Amygdala (tissue), 56 donors: ENCODE measurements around the gene PIGZ.

Source experiments
- DNase-seq, 56 donors: peaks; one replicate each; lab custom pipeline; 2025; lab: John Stamatoyannopoulos, UW

PIGZ gene

DNA sequence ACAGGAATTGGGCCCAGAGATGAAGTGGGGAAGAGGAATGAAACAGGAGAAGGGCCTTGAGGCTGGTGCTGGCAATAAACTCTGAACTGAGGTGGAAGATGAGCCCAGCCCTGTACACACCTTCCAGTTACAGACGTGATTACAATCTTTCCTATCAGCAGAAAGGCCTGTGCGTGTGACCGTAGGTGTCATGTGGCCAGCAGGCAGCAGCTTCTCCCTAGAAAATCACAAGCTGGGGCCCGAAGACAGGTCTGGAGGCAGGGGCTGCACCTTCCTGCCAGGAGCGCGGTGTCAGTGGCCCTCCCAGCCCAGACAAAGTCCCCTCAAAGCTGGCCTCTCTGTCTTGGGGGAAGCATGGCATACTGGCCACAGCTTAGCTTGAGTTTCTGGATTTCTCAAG lies 16.7 kb upstream of the PIGZ start:
- DNase-seq: no peak

DNA sequence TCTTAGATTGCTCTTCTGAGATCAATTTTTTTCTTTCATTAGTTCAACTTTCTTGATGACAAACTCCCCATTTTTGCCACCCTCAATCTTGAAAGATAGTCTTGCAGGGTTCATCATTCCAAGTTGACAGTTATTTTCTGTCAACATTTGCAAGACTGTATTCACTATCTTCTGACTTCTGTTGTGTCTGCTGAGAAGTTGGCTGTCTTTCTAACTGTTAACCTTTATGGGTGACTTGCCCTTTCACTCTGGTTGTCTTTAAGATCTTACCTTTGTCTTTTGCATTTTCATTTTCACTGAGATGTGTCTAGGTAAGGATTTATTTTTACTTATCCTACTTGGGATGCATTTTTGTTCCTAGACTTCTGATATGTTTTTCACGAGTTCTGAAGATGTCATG lies 14.6 kb upstream of the PIGZ start:
- DNase-seq: no peak

DNA sequence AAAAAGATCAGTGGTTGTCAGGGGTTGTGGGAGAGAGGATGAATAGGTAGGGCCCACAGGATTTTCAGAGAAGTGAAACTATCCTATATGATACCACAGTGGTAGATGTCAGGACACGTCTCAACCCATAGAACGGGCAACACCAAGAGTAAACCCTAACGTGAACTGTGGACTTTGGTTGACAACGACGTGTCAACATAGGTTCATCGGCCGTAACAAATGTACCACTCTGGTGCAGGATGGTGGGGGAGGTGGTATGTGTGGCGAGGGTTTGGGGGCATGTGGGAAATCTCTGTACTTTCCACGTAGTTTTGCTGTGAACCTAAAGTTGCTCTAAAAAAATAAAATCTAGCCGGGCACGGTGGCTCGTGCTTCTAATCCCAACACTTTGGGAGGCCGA lies 13.0 kb upstream of the PIGZ start:
- DNase-seq: no peak

DNA sequence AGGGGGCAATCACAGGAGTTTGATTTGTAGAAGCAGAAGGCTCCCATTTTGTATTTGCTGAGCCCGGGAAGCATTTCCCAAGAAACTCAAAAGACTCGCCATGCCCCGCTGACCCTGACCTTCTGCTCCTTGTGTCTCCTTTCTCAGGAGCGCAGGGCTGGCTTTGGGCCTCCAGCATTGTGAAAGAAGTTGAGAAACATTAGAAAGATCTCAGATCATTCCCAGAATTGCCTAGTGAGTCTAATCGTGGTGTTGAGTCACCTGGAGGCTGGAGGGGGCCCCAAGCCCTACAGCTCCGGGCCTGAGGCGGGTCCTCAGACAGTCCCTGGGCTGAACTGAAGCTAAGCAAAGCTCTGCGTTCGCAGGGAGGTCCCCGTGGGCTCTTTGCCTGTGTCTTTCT lies 10.9 kb upstream of the PIGZ start:
- no peak for DNase-seq

DNA sequence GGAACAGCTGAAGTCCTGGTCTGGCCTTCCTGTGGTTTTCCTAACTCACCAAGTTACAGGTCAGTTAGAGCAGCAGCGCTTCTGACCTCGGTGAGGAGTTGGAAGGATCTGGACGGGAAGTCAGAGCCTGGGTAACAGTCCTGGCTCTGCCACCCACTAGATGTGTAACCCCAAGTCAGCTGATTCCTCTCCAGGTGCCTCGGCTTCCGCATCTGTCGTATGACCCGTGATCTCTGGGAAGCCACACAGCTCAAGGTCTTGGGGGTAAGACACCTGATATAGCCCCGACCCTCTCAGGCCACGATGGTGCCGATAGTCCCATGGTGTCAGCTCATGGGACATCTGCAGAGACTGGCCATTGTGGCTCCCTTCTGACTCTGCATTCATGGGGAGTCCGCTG lies 8.3 kb upstream of the PIGZ start:
- DNase-seq: no peak

DNA sequence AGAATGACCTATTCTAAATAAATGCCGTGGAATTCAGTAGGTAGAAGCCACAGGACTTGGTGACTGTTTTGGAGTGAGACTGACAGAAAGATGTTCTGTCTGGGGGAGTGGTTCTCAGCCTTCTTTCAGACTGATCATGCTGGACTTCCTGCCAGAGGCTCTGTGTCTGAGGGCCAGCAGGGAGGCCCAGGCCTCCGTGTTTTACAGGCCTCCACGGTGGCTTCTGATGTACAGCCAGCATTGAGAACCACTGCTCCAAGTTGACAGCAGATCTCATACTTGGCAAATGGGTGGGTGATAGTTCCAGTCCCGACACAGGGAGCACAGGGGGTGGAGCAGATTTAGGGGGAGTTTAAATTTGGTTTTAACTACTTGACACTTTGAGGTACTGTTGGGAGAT lies 6.7 kb upstream of the PIGZ start:
- no peak for DNase-seq

DNA sequence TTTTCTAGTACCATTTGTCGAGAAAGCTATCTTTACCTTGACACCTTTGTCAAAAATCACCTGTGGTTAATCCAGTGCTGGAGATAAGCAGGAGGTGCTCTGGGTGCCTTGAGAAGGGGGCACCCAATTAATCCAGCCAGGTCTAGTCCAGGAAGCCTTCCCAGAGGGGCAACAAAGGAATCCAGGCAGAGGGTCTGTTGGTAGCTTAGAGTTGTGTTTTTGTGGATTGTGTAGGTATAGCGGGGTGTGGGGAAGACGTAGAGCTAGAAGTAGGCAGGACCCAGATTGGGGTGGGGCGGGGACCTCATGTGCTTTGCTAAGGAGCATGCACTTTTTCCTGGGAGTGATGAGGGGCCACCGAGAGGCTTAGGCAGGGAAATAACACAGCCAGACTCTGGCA lies 6.0 kb upstream of the PIGZ start:
- DNase-seq: no peak

DNA sequence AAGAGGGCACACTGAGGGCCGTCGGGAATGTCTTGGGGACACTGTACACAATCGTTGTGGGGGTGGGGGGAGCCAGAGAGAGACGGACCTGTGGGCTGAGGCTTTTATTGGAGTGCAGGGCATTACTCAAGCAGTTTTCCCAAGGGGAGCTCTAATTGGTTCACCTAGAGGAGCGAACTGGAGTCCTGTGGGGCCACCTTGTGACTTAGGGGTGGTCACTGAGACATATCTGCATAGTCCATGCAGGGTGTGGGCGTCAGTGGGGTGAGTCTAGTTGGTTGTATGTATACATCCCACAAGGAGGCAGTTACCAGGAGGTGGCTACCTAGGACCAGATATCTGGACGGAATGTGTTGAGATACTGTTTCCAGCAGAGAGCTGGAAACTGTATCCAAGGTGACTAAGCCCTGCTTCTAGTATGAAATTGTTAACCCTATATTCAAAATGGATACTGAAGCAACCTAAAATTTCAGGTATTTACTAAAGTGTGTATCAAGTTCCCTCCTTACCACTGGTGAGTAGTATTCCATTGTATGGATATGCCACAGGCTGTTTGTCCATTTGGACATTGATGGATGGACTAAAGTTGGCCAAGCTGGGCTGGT lies 2.6 kb upstream of the PIGZ start:
- no peak for DNase-seq

DNA sequence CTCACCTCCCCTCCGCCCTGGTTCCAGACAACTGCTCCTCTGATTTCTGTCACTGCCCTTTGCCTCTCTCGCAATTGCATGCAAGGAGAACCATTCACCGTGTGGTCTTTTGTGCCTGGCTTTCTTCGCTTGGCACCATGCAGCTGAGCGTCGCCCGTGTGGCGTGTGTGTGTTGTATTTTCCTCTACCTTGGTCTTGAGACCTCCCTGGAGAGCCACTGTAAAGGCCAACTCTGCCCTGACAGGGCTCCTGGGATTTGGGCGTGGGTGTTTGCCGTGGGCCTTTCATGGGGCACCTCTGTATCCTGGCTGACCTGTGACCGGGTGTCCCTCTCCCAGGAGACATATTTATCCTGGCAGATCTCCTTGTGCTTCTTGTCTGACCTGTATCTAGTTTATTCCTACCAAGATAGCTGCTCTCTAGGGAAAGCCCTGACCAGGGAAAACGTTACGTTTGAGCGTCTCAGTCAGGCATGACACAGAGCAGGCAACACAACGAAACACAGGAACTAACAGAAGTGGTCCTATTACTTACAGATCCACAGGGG lies 2.0 kb upstream of the PIGZ start:
- DNase-seq: no peak

DNA sequence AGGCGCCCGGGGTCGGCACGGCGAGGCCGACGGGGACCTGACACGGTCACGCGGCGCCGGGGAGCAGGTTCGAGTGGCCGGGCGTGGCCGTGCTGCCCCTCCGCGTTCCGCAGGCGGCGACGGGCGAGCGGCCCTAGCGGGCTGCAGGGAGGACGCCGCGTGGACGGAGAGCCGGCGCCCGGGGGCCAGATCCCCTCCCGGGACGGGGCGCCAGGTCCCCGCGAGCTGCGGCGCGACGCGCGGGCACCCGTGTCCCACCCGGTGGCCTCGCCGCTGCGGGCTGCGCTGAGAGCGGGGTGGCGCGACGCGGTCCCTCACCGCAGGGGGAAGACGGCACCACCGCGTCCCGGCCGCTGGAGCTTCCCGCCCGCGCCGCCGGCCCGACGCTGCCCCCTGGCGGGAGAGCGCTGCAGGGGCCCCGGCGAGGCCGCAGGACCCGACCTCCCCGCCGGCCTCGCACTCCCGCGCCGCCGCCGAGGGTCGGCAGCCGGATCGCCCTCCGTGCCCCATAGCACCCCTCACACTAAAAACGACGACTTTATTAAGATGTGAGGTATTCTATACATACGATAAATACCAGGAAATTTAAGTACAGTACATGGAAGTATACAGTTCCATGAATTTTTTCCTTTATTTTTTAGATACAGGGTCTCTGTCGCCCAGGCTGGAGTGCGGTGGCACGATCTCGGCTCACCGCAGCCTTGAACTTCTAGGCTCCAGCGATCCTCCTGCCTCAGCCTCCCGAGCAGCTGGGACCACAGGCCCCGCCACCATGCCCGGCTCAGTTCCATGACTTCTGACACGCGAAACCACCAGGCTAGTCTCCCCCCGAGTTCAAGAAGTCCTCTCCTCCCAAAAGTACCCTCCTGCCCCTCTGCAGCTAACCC lies 1.3 kb upstream of the PIGZ start:
- DNase-seq: peak in 21 of 56 donors; percentile 9 to 61 (median 36)

DNA sequence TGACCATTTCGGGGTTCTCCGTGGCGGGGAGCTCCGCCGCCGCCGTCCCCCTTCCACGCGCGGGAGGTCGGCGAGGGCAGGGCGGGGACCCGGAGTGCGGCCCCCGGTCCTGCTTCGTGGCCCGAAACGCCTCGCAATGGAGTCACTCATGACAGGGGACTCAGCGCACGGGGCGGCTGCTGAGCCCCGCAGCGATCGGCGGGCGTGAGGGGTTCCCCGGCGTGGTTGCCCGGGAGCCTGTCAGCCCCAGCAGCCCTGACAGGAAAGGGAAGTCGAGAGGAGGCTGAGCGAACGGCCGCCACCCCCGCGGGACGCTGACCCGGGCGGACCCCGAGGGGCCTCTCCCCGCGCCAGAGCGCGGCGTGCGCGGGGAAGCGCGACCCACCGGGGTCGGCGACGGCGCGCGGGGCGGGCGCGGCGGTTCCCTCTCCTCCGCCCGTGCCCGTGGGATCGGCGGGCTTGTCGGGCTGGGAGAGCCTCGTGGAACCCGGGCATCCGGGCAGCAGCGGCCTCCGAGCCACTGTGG lies 564 bp upstream of the PIGZ start:
- peak in 6 of 56 donors; percentile 9 to 44 (median 37) for DNase-seq

DNA sequence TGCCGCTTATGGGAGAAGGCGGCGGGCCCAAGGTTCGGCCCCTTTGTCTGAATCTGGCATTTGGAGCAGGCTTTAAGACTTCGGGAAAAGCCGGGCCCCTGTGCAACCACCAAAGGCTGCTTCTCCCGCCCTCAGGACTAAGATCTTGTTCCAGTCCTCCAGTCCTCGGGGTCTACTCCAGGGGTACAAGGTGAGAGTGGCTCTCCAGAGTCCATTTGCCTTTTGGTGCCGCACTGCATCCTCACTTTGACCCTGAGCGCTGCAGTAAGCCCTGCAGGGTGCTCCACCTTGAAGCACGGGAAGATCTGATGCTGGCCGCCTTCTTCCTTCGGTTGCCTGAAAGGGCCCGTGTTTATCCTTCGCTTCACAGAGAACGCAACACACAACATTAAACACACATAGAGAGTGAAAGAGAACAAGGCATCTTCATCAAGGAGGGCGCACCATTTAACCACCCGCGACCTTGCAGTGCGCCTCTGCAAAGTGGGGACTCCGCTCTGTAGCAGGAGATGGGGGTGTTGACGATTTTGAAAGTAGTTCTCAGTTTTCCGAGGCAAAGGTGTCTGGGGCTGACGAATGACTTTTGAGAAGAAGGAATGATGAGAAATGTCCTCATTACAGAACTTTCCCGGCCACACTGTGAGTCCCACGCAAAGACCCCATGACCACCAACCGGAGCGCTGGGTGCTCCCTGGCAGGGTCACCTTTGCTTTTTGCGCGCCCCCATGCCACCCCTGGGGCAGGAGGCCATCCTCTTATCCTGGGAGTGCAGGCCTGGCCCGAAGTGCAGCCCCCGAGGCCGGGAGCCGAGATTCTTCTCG lies 1.0 kb downstream of the PIGZ start:
- DNase-seq: no peak

DNA sequence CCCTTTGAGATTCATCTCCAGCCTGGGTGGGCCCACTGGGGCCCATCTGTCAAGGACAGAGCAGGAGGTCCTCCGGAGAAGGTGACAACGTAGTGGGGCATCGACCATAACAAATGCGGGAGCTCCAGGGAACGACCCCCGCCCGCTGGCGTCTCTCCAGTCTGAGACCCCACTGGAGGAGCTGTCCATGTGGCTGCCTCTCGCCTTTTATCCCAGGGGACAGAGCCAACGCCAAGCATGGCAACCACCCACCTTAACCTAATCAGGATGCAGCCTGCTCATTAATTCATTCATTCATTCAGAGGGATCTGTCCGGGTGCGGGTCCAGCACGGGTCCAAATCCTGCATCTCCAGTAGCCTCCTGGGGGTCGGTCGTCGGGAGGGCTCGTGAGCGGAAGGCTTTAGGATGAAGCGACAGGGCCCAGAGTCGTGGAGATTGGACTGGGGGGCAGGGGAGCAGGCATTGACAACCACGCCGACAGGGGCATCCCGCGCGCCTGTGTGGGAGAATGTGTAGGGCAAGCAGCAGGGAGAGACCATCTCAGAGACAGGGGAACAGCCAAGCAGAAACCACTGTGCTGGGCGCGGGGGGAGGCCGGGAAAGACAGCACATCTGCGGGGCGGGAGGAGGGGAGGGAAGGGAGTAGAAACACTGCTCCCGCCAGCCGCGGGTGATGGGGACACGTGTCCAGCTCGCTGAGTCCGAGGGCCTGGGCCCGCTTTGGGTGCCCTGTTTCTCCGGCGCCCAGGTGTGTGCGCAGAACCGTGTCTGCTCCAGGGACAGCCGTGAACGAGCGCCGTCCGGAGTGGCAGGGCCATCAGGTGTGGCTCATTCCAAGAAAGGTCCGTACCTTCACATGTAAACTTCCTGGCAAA lies 1.9 kb downstream of the PIGZ start:
- peak in 3 of 56 donors; percentile 10 to 18 (median 15) for DNase-seq

DNA sequence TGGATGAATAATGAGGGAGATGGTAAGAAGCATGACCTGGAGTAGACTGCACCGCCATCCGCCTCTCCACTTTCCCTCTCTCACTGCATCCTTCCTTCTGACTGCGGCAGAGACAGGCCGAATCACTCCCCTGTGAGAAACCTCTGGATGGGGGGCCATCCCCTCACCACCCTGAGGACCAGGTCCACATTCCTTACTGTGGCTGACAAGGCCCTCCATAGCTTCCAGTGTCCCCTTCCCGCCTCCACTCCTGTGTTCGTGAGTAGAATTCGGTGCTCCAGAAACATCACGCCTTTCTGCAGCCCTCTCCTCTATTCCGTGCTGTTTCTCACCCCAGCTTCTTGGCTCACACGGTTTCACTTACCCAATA lies 2.8 kb downstream of the PIGZ start:
- no peak for DNase-seq

DNA sequence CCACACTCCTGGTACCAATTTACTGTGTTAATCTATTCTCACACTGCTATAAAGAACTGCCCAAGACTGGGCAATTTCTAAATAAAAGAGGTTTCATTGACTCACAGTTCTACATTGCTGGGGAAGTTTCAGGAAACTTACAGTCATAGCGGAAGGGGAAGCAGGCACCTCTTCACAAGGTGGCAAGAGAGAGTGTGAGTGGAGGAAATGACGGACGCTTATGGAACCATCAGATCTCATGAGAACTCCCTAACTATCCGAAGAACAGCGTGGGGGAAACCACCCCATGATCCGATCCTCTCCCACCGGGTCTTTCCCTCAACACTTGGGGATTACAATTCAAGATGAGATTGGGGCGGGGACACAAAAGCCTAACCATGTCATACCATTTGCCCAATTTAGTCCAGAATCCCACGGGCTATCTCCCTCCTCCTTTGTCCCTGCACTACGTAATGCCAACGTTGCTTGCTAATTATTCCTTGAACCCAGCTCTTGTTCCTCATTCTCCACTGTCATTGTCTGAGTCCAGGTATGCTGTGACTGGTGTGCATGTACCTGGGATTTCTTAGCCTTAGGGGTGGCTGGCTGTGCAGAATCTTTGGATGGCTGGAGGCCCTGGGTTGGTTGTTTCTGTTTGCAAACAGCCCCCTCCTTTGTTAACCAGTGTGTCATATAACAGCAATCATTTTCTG lies 3.4 kb downstream of the PIGZ start:
- DNase-seq: no peak

DNA sequence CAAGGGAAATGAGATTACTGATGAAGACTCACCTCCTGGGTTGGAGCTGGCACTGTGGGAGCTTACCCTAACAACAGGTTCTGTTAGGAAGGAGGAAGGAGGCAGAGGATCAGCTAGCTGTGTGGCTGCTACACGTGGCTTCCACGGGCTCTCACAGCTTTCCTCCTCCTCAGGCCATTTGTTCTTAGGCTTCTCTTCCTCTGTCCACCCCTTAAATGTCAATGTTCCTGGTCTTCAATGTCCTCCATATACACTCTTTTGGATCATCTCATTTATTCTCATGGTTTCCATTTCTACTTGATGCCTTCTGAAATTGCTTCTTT lies 5.0 kb downstream of the PIGZ start:
- DNase-seq: no peak

DNA sequence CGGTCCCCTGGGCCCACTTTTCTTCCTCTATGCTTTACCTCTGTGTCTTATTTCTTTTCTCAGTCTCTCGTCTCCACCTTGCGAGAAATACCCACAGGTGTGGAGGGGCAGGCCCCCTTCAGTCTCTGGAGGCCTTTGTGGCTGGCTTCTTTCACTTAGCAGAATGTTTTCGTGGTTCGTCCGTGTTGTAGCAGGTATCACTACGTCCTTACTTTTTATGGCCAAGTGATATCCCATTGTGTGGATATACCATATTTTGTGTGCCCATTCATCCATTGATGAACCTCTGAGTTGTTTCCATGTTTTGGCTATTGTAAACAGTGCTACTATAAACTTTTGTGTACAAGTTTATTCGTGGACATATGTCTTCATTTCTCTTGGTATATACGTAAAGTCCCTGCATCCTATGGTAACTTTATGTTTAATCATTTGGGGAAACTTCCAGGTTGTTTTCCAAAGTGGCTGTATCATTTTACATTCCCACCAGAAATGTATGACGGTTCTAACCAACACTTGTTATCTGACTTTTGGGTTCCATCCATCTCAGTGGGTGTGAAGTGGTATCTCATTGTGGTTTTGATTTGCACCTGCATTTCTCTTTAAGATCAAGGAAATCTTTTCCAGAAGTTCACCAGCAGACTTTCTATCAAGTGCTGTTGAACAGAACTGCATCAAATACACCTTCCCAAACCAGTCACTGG lies 5.6 kb downstream of the PIGZ start:
- no peak for DNase-seq

DNA sequence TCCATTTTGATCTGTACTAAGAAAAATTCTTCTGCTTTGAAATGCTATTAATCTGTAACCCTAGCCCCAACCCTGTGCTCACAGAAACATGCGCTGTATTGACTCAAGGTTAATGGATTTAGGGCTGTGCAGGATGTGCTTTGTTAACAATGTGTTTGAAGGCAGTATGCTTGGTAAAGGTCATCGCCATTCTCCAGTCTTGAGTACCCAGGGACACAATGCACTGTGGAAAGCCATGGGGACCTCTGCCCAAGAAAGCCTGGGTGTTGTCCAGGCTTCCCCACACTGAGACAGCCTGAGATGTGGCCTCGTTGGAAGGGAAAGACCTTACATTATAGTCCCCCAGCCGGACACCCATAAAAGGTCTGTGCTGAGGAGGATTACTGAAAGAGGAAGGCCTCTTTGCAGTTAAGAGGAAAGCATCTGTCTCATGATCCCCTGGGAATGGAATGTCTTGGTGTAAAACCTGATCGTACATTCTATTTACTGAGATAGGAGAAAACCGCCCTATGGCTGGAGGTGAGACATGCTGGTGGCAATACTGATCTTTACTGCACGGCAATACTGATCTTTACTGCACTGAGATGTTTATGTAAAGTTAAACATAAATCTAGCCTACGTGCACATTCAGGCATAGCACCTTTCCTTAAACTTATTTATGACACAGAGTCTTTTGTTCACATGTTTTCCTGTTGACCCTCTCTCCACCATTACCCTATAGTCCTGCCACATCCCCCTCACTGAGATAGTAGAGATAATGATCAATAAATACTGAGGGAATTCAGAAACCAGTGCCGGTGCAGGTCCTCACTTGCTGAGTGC lies 6.3 kb downstream of the PIGZ start:
- DNase-seq: no peak
